ENCODE results near the gene STK17B. TPM values are rescaled to one million over a fixed set of nuclear protein-coding genes. Genes with fewer than 3 reads are reported as not detected.

STK17B gene
- total and polyA plus RNA-seq, 2 of the 13 experiments (the other 11 are each of a cell fraction or from before 2014, with no cell fraction given): 1.6 to 4.5 TPM

- TF ChIP-seq ZNF280D (CRISPR knock-in tag; IDR thresholded peaks at IDR 0.05) (no peak), ZNF138 (CRISPR knock-in tag; IDR thresholded peaks at IDR 0.05; ENCODE audit: low read depth) (no peak; the same call in 1 of the 2 replicates), ARID2 (CRISPR knock-in tag; IDR thresholded peaks at IDR 0.05; ENCODE audit: borderline replicate concordance) (no peak), ZNF337 (CRISPR knock-in tag; IDR thresholded peaks at IDR 0.05; ENCODE audit: borderline replicate concordance, low read depth) (no peak), MEF2D (CRISPR knock-in tag; IDR thresholded peaks at IDR 0.05) (no peak), NCOR1 (IDR thresholded peaks at IDR 0.05; ENCODE audit: borderline replicate concordance, low read length) (no peak), ZNF207 (IDR thresholded peaks at IDR 0.05; ENCODE audit: borderline replicate concordance) (no peak), ZNF558 (CRISPR knock-in tag; IDR thresholded peaks at IDR 0.05; ENCODE audit: borderline replicate concordance) (peak; percentile 24; the same call in 1 of the 2 replicates), PLRG1 (conservative IDR thresholded peaks at IDR 0.05) (no peak), CEBPG (CRISPR knock-in tag; IDR thresholded peaks at IDR 0.05) (no peak), RBM39 (IDR thresholded peaks at IDR 0.05; ENCODE audit: low read depth, low read length, poor library complexity, severe bottlenecking) (peak; percentile 89), GRHL1 (CRISPR knock-in tag; conservative IDR thresholded peaks at IDR 0.05) (no peak), ZNF317 (CRISPR knock-in tag; IDR thresholded peaks at IDR 0.05) (no peak), HOXA5 (CRISPR knock-in tag; IDR thresholded peaks at IDR 0.05) (peak; percentile 84), ZNF800 (CRISPR knock-in tag; IDR thresholded peaks at IDR 0.05) (peak; percentile 76; the same call in 1 of the 2 replicates), ZMYM4 (CRISPR knock-in tag; IDR thresholded peaks at IDR 0.05) (peak; percentile 75), PTBP1 (IDR thresholded peaks at IDR 0.05; ENCODE audit: low read depth, low read length, poor library complexity, severe bottlenecking) (no peak), HNRNPH1 (optimal IDR thresholded peaks at IDR 0.05; ENCODE audit: low read depth, low read length) (no peak), ZNF597 (CRISPR knock-in tag; IDR thresholded peaks at IDR 0.05) (no peak), ZFP37 (CRISPR knock-in tag; IDR thresholded peaks at IDR 0.05; ENCODE audit: borderline replicate concordance) (no peak), GLI4 (CRISPR knock-in tag; IDR thresholded peaks at IDR 0.05; ENCODE audit: borderline replicate concordance) (no peak; the same call in 1 of the 2 replicates)
These were observed at the start of gene STK17B (continued) for GRCh38 chr2:196171248-196171871.

Data from HepG2 (cell line).